HG02798 (cell line): ENCODE data around the gene BASP1.
"Not testable (repeated sequence)": the region's sequence is repeated elsewhere in the genome, so short reads cannot be mapped to it uniquely, and the experiment has no call there.

Source experiments
- ATAC-seq: cut with Tn5 transposase; IDR thresholded peaks from one replicate; pipeline ENCODE4 v1.9.1; 2021; ENCODE audit warnings: mild to moderate bottlenecking; ENCODE audit not compliant: unreplicated experiment, poor library complexity

BASP1 gene

DNA sequence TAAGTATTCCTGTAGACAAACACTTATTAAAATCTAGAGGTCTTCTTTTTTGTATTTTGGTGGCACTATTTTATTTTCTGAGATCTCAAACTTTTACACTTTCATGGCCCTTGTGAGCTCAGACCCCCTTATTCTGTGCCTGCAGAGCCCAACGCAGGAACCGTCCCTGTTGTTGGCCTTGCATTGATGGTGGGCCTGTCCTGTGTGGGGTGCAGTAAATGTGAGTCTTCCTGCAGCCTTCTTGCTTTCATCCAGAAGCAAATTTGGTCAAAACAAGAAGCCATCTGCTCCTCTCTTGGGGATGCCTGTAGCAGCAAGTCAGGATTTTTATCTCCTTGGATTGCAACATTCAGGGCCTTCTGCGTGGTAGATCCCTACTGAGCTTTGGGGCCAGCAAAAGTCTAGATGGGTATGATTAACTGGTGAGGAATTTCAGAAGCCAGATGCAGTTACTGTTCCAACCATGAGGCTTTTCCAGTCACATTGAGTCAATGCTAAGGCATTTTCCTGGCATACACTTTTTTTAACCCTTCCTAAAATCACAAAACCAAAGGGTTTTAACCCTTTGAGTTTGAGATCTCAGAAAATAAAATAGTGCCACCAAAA lies 31.7 kb downstream of the BASP1 start:
- no peak for ATAC-seq

DNA sequence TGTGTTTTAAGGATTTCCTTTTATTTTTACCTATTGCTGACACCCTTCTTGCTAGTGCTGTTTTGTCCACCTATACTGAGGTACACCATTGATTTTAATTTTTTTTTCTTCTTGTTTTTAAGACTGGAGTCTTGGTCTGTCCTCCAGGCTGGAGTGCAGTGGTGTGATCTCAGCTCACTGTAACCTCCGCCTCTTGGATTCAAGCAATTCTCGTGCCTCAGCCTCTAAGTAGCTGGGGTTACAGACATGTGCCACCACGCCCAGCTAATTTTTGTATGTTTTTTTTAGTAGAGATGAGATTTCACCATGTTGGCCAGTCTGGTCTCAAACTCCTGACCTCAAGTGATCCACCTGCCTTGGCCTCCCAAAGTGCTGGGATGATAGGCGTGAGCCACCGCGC lies 32.4 kb downstream of the BASP1 start:
- not testable (repeated sequence) for ATAC-seq

DNA sequence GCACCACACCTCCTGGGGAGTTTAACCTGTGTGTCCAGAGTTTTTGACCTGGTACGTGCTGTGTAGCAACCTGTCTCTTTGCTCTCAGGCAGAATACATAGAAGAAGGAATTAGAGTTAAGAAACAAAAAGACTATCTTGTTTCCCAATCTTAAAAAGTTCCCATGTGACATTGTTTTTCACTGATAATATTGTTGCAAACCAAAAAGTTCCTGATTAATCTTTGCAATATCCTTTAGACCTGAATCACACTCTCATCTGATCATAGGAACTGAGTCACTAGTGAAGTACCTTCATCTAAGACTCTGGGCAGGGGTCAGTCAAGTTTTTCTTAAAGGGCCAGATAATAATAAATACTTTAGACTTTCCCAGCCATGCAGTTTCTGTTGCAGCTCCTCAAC lies 35.1 kb downstream of the BASP1 start:
- no peak for ATAC-seq

DNA sequence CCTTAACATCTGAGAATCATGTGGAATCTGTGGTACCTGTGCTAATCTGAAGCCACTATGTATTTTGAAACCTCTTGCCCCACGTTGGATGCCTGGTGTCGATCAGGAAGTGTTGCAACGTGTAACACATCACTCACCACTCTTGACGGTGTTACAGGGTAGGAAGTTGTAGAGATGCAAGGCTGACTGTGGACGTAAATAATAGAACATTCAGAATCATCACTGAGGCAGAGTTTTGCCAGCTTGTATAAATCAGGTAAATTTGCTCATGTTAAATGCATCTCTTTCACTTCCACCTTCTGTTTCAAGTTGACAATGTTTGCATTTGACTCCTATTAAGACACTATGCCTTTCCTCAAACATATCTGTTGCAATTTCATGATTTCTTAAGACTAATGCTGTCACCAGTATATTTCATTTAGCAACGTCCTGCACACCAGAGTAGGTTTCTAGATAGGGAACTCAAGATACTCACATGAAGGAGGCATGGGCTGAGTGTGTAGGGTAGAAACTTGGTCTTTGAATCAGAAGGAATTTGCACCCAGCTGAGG lies 38.1 kb downstream of the BASP1 start:
- ATAC-seq: peak; percentile 39

DNA sequence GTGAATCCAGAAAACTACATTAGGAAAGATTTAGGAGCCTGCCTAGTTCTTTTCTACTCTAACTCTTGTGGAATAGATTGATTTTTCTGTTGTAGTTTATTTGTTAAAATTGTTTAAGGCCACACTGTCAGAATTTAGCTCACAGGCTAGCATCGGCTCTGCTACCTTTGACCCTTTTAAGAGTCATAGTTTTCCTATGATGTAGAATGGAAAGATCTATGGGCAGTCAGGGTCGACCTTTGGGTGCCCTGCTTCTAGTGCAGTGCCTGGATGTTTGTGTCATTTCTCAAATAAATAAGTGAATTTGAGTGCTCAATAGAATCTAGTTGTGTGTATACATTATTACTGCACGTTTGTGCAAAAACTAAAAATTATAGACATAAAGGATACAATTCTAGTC lies 38.7 kb downstream of the BASP1 start:
- ATAC-seq: no peak

DNA sequence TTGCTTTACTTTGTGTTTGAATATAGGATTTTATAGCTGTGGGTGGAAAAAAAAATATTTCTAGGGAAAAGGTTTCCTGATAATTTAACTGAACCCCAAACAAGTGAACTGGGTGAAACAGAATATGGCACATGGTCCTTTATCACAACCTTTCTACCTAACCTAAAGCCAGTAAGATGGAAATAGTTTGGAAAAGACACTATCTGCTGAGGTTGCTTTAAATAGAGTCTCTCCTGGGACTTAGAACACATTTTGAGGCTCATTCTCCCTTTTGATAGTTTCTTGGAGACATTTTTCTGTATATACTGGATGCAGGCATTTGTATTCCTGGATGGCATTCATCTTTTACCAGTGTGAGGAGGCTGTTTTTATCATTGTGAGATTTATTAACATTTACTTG lies 39.4 kb downstream of the BASP1 start:
- no peak for ATAC-seq

DNA sequence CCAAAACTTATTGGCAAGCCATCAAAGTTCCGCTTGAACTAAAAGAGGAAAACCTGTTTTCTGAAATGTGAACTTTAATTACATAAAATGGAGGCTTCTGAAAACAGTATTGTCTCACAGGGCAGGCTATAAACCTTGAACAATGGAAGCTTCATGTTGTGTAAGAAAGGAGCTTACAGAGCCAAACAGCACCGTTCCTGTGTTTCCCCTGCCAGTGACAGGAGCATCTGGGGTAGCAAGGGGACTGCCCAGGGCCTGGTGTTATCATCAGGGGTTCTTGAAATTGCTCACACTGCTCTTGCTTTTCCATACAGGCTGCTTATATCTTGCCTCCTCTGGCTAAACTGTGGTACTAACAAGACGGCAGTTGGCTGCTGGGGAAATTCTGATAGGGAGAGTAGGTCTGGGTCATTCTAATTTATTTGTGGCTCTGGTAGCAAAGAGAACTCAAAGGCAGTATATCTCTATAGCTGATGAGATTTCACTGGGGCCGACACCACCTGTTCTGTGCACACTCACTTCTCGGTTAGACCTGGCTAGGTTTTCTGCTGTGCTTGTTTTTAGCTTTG lies 40.4 kb downstream of the BASP1 start:
- ATAC-seq: peak; percentile 85

DNA sequence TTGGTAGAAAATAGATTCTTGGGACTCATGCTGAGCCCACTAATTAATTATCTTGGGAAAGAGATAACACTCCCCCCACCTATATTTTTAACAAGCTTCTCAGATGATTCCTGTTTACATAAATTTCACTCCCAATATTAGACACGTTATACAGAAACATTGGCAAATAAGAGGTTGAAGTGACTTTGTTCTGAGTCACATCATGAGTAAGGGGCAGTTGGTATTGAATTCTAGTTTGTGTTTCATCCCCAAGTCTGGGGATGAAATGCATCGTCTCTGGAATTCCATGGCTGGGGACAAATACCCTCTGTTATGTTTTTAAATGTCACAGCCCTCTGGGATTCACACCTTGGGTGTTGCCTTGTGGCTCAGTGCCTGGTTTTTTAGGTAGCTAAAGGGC lies 41.0 kb downstream of the BASP1 start:
- ATAC-seq: no peak

DNA sequence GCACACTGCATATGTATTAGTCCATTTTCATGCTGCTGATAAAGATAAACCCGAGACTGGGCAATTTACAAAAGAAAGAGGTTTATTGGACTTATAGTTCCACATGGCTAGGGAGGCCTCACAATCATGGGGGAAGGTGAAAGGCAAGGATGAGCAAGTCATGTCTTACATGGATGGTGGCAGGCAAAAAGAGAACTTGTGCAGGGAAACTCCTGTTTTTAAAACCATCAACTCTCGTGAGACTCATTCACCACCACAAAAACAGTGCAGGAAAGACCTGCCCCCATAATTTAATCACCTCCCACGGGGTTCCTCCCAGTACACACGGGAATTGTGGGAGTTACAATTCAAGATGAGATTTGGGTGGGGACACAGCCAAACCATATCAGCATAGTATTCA lies 41.6 kb downstream of the BASP1 start:
- not testable (repeated sequence) for ATAC-seq

DNA sequence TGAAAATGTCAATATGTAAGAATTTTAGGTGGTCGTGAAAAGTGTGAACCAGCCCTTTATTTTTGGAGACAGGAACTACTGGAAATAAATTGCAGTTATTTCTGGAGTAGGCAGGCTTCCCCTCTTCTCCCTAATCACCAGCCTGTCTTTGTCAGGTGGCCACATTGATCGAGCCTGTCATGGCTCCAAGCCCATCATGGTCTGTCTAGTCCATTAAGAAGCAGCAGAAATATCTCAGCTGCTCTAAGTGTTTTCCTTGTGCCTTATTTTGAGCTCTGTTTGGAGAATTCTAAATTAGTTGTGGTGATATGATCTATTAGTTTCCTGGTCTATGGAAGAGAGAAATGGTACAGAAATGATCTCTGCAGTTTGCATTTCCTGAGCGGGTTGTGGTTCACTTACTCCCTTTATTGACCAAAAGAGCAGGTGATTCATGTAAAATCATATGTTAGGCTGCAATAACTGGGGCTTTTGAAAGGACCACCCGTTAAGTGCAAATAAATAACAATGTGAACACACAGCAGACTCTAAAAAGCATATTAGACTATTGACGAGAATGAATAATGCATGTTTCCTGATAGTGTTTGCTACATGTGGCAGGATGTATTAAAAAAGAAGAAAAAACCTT lies 42.3 kb downstream of the BASP1 start:
- ATAC-seq: no peak

DNA sequence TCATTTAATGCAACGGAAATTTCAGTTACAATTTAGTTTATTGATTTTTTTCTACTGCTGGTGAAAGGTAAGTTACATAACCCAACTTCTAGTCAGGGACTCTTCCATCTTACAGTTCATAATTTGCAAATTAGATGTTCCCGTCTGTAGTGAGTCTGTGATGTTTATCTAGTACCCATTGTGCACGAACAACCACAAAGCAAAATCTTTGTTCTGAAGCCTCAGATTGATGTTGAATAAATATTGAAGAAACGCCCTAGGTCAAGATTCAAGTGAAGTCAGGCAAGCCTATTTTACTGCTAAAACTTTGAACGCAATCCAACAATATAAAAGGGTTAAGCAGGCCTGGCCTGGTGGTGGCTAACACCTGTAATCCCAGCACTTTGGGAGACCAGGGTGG lies 43.1 kb downstream of the BASP1 start:
- no peak for ATAC-seq

DNA sequence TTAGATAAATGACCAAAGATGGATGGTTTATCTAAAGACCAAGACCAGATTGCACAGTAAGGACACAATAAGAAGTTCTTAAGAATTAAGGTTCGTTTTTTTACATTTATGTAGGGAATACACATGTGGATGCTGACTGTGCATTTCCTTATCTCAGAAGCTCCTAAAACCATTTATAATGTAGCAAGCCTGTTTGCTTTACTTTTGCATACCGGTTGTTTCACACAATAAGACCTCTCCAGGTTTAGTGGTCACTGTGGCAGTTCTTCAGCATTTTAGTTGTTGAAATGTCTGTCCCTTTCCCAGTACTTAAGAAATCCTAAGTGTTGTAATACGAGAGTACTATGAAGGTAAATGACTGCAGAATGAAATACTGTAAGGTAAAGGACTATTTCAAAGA lies 43.6 kb downstream of the BASP1 start:
- ATAC-seq: no peak

DNA sequence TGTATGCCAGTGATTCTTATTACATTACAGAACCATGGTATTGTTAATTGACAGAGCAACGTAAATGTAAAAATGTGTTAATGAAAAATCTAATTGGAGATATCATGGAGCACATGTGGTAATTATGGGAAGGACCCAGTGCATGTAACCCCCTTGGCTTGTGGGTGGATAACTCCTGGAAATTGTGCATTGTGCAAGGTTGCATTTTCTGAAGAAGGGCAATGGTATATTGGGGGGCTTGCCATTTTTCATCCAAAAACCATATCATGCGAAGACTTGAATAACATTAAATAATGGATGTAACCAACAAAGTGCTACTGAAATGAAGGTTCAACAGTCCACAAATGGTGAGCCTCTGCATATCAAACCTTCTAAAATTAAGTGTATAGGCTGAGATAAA lies 47.6 kb downstream of the BASP1 start:
- no peak for ATAC-seq

DNA sequence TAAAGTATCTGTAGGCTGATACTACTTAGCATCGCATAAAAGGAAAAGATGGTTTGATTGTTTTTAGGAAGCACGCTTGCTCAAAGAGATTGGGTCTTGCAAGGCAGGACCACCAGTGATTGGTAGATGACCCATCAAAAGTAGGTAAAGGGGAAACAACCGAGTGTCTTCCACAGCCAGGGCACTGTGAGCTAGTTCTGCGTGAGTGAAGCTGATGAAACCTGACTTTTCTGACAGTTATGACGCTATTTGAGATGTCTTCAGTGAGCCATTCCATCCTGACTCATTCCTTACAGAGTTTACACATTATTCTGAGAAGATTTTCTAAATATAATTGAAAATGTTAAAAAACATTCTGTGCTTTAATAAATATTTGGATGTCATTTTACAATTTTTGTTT lies 49.7 kb downstream of the BASP1 start:
- peak; percentile 66 for ATAC-seq

DNA sequence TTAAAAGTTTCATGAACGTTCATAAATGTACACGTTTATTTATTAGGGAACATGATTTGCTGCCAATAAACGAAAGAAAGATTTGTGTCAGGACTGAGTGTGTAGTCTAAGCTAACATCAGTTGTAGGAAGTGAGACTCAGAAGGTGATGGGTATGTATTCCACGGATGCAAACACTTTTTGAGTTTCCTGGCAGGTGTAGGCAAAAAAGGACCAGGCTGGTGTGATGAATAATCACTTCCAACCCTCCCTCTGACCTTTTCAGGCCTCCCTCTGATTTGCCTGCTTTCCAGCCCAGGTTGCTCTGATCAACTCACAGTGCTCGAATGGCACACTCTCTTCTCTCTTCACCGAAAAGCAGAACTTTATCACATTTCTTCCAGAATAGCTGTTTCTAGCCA lies 51.8 kb downstream of the BASP1 start:
- ATAC-seq: peak; percentile 71

DNA sequence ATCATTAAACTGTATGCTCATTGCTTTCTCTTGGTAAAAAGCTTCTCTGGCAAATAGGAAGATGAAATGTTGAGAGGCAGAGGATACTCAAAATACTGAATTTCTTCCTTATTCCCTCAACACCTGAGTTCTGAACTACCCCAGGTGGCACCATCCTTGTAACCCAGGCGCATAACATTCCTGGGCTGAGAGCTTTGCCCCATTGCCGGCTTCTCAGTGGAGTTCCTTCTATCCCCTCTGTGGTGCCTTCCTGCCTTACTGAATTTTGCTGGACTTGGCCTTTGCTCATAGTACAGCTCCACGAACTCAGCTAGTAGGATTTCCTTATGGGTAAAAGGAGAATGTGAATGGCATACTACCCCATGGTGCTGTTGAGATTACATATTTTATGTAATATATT lies 54.7 kb downstream of the BASP1 start:
- ATAC-seq: no peak

DNA sequence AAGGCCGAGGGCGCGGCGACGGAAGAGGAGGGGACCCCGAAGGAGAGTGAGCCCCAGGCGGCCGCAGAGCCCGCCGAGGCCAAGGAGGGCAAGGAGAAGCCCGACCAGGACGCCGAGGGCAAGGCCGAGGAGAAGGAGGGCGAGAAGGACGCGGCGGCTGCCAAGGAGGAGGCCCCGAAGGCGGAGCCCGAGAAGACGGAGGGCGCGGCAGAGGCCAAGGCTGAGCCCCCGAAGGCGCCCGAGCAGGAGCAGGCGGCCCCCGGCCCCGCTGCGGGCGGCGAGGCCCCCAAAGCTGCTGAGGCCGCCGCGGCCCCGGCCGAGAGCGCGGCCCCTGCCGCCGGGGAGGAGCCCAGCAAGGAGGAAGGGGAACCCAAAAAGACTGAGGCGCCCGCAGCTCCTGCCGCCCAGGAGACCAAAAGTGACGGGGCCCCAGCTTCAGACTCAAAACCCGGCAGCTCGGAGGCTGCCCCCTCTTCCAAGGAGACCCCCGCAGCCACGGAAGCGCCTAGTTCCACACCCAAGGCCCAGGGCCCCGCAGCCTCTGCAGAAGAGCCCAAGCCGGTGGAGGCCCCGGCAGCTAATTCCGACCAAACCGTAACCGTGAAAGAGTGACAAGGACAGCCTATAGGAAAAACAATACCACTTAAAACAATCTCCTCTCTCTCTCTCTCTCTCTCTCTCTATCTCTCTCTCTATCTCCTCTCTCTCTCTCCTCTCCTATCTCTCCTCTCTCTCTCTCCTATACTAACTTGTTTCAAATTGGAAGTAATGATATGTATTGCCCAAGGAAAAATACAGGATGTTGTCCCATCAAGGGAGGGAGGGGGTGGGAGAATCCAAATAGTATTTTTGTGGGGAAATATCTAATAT lies 58.1 kb downstream of the BASP1 start:
- no peak for ATAC-seq

DNA sequence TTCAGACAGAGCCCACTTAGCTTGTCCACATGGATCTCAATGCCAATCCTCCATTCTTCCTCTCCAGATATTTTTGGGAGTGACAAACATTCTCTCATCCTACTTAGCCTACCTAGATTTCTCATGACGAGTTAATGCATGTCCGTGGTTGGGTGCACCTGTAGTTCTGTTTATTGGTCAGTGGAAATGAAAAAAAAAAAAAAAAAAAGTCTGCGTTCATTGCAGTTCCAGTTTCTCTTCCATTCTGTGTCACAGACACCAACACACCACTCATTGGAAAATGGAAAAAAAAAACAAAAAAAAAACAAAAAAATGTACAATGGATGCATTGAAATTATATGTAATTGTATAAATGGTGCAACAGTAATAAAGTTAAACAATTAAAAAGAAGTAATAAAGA lies 59.0 kb downstream of the BASP1 start:
- peak; percentile 75 for ATAC-seq

DNA sequence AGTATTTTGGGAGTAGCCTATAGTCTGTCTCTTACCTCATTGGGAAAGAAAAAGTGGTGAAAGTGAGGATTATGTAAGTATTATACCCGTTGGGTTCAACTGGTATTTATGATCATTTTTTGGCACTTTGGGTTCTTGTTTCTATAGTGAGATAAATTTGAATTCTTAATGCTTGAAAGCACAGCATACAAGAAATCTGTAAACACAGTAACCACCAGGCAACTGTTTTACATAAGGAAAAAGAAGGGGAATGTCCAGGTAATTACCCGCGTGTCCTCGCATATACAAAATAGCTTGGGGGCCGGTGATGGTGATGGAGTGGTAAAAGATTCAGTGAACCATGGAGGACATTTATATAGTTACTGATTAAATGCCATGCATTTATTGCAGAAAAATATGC lies 60.5 kb downstream of the BASP1 start:
- peak; percentile 42 for ATAC-seq

DNA sequence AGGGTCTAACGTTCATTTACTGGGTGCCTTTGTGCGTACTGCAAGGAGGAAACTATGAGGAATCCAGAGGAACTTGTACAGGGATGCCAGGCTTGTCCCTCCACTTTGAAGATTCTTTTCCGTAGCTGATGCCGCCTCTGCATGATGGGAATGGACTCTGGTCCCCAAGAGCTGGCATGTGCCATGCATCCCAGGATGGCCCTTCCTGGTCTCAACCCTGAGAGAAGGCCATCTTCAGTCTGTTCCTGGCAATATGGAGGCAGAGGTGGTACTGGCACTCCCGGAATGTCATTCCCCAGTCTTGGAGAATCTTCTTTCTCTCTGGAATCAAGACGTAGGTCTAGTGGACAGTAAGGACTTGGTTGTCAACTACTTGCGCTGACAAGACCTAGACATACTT lies 61.5 kb downstream of the BASP1 start:
- no peak for ATAC-seq

DNA sequence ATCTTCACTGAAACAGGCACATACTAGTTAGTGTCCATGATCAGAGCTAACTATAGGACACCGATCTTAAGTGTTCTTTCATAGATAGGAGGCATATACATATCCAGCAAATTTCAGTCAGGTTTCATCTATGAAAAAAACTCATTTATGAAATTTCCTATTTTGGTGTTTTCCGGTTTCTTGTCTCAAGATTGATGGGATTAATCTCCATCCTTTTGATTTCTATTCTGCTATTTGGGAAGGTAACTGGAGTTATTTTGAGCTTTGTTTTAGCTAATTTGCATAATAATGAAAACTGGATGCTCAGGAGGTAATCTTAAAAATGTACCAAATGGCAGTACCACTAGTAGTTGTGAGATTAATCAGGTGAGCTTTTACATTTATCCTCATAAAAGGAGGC lies 62.1 kb downstream of the BASP1 start:
- no peak for ATAC-seq
